Activated T-cell treated with anti-CD3 and anti-CD28 coated beads for 4 hours (primary cell): ENCODE measurements around the gene ARGLU1.

Experiments
- DNase-seq: peaks from one replicate; pipeline ENCODE4 v3.0.0-alpha.2; 2020

The ARGLU1 gene

GRCh38 chr13:106498158-106498557, 69.8 kb downstream of the ARGLU1 start:
- no peak for DNase-seq

GRCh38 chr13:106497079-106497478, 70.9 kb downstream of the ARGLU1 start:
- no peak for DNase-seq

DNA sequence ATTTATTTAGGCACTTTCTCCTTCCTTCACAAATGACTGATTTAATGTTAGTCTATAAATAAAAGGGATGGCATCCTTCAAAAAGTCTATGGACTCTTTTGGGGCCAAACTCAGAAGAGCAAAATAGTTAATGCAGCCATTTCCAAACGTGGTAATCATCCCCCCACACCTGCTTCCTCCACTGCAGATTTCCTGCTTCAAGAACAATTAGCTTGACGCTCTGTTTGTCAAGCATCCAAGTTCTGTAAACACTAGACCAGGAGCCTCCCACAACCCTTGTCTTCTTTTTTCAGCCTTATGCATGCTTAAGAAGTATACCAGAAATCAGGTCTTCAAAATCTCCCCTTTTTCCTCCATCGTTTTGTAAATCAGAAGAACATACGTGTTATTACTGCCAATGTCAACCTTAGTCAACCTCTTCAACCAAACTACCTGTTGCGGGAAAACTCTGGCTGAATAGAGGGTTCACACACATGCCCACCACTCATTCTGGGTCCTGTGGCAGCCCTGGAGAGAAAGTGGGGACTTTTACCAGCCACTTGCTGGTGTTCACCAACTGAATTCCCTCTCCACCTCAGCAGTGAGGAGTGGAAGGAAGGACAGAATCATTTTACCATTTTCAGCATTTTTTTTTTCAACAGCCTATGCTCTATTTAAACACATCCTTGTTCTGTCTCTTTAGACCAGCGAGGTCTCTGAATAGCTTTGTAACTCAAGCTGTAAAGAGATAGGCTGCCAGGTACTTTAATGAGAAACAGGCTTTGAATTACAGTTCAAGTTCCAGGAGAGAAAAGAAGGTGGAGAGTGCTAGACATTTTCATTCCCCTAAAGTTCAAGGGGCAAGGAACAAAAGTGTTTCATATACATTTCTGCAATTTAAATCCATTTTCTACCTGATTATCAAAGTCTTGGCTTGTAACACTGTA, 71.6 kb downstream of the ARGLU1 start:
- no peak for DNase-seq

GRCh38 chr13:106494936-106495335, 73.0 kb downstream of the ARGLU1 start:
- no peak for DNase-seq

GRCh38 chr13:106494506-106494905, 73.4 kb downstream of the ARGLU1 start:
- no peak for DNase-seq

DNA sequence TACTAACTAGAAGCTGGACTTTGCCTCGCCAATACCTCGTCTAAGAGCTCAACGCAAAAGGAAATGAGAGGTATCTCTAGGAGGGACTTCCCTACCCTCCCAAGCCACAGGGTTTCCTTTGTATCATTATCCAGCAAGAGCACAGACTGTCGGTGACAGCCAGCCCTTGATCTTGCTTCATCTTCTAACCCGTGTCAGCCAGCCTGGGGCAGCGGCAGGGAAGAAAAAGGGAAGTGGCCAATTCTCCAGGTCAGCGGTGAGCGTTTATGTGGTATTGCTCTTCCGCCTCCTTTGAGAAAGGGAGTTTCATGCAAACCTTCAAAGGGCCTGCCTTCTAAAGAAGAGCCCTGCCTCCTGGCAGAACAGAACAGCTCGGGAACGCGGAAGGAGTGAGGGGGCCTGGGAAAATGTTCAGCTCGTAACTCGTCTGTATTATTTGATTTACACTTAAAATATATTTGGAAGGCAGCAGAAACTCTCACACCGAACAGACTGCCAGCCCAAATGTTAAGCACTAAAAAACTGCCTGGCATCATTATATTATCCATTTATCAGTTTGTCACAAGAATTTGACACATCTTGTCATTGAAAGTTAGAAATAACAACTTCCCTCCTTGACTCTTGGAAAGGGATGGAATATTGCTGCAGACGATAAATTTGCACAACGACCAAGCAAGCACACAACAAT, 74.3 kb downstream of the ARGLU1 start:
- DNase-seq, result no peak

GRCh38 chr13:106492588-106493475, 75.1 kb downstream of the ARGLU1 start:
- DNase-seq, result no peak

GRCh38 chr13:106491928-106492587, 75.9 kb downstream of the ARGLU1 start:
- DNase-seq, result no peak
